ENCODE results near the gene TIPIN.
"Not testable (repeated sequence)": the region's sequence is repeated elsewhere in the genome, so short reads cannot be mapped to it uniquely, and the experiment has no call there.

The TIPIN gene

GRCh38 chr15:66386204-66387123 lies 30.0 kb upstream of the TIPIN start, which contains the start of gene MAP2K1:
TSS of gene MAP2K1 (plus strand) at chr15:66386912. CDS start at chr15:66387348, 436 bp downstream.
- peak; percentile 95 to 98 (median 97) for DNase-seq (ENCODE audit: low read depth in 3 of 3)

GRCh38 chr15:66381376-66381775 lies 24.9 kb upstream of the TIPIN start:
- not testable (repeated sequence) for DNase-seq (ENCODE audit: low read depth in 3 of 3)

DNA sequence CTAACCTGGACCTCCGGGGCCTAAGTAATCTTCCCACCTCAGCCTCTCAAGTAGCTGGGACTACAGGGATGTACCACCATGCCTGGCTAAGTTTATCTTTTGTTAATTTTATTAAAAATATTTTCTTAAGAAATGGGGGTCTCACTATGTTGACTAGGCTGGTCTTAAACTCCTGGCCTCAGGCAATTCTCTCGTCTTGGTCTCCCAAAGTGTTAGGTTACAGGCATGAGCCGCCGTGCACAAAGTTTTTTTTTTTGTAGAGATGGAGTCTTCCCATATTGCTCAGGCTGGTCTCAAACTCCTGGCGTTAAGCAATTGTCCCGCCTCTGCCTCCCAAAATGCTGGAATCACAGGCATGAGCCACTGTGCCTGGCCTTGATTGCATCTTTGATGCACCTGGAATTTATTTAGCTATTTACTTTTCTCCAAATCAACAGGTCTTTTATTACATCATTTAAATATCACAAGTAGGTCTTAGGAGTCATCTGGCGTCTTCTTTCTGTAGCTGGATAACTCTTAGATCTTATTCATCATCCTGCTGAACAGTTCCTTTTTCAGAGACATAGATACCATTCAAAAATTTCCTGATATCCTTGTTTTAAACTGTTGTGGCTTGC lies 22.4 kb upstream of the TIPIN start:
- DNase-seq (ENCODE audit: low read depth in 3 of 3) = no peak

DNA sequence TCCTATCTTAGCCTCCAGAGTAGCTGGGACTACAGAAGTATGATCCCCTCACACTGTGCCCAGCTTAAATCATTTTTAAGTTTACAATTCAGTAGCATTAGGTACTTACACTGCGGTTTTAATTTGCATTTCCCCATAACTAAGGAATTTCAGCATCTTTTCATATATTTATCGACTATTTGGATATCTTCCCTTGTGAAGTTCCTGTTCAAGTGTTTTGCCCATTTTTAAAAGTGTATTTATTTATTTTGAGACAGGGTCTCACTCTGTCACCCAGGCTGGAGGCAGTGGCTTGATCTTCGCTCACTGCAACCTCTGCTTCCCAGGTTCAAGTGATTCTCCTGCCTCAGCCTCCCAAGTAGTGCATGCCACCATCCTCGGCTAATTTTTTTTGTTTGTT lies 17.7 kb upstream of the TIPIN start:
- no peak for DNase-seq (ENCODE audit: low read depth in 3 of 3)

- DNase-seq (ENCODE audit: low read depth in 3 of 3) = no peak
These were observed 13.5 kb upstream of the TIPIN start for GRCh38 chr15:66369773-66370651.

- DNase-seq (ENCODE audit: low read depth in 3 of 3) = no peak
These were observed 8.6 kb upstream of the TIPIN start for GRCh38 chr15:66364944-66365528.

DNA sequence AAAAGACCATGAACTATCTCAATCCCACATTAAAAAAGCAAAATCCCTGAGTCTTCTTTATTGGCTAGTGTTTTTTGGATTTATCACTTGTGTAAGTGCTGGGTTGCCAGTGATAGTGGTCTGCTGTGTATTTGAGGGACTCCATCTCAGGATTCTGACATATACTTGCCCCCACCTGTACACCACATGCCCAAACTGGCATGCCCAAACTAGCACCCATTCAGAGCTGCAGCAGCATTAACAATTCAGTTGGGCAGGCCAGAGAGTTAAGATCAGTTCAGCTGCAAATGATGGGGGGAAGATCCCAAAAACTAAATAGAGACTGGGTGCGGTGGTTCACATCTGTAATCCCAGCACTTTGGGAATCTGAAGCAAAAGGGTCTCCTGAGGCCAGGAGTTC lies 6.3 kb upstream of the TIPIN start:
- DNase-seq (ENCODE audit: low read depth in 3 of 3) = no peak

DNA sequence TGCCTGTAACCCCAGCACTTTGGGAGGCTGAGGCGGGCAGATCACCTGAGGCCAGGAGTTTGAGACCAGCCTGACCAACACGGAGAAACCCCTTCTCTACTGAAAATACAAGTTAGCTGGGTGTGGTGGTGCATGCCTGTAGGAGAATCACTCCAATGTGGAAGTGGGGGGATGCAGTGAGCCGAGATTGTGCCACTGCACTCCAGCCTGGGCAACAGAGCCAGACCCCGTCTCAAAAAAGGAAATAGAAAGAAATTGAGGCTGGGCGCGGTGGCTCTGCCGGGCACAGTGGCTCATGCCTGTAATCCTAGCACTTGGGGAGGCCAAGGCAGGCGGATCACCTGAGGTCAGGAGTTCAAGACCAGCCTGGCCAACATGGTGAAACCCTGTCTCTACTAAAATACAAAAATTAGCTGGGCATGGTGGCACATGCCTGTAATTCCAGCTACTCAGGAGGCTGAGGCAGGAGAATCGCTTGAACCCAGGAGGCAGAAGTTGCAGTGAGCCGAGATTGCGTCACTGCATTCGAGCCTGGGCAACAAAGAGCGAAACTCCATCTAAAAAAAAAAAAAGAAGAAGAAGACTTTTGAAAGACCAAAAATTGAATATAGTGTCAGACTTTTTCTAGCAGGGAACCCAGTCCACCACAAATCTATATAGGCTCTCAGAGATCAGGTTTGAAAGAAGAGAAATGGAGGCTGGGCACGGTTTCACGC lies 5.4 kb upstream of the TIPIN start:
- not testable (repeated sequence) for DNase-seq (ENCODE audit: low read depth in 3 of 3)

- DNase-seq (ENCODE audit: low read depth in 3 of 3) = no peak
These were observed 3.3 kb upstream of the TIPIN start for GRCh38 chr15:66359740-66360139.

GRCh38 chr15:66356077-66356358 lies 467 bp downstream of the TIPIN start:
- DNase-seq (ENCODE audit: low read depth in 3 of 3) = no peak

DNA sequence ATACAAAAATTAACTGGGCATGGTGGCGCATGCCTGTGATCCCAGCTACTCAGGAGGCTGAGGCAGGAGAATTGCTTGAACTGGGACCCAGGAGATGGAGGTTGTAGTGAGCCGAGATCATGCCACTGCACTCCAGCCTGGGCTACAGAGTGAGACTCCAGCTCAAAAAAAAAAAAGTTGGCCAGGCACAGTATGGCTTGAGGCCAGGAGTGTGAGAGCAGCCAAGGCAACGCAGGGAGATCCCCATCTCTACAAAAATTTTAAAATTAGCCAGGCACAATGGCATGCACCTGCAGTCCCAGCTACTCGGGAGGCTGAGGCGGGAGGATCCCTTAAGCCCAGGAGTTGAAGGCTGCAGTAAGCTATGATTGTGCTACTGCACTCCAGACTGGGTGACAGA lies 8.0 kb downstream of the TIPIN start:
- DNase-seq (ENCODE audit: low read depth in 3 of 3) = not testable (repeated sequence)

GRCh38 chr15:66328771-66329170 lies 27.7 kb downstream of the TIPIN start:
- no peak for DNase-seq (ENCODE audit: low read depth in 3 of 3)

DNA sequence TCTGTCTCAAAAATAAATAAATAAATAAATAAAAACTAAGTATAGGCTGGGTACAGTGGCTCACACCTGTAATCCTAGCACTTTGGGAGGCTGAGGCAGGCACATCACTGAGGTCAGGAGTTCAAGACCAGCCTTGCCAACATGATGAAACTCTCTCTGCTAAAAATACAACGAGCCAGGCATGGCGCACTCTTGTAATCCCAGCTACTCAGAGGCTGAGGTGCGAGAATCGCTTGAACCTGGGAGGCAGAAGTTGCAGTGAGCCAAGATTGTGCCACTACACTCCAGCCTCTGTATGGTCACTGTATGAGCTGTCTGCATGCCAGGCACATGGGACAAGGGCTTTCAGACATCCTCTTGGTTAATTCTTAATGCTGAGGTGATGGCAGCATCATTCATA lies 28.7 kb downstream of the TIPIN start:
- no peak for DNase-seq (ENCODE audit: low read depth in 3 of 3)

- no peak for DNase-seq (ENCODE audit: low read depth in 3 of 3)
These were observed 30.4 kb downstream of the TIPIN start for GRCh38 chr15:66326051-66326450.

- DNase-seq (ENCODE audit: low read depth in 3 of 3) = no peak
These were observed 33.1 kb downstream of the TIPIN start for GRCh38 chr15:66323312-66323928.

- no peak for DNase-seq (ENCODE audit: low read depth in 3 of 3)
These were observed 44.3 kb downstream of the TIPIN start for GRCh38 chr15:66312144-66312543.

GRCh38 chr15:66310786-66311185 lies 45.7 kb downstream of the TIPIN start:
- no peak for DNase-seq (ENCODE audit: low read depth in 3 of 3)

GRCh38 chr15:66309828-66310227 lies 46.7 kb downstream of the TIPIN start:
- DNase-seq (ENCODE audit: low read depth in 3 of 3) = no peak

DNA sequence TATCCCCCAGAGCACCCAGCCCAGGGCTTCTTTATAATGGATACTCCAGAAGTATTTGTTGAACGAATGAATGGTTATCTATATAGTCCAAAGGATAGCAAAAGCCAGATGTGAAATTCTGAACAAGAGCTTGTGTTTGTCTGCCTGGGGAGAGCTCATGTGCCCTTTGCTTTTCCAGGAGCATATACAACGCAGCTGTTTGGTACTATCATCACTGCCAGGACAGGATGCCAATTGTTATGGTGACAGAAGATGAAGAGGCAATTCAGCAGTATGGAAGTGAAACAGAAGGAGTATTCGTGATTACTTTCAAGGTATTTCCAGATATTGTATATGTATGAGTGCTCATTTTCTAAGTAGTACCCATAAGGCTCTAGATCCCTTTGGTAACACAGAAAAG lies 48.0 kb downstream of the TIPIN start:
- no peak for DNase-seq (ENCODE audit: low read depth in 3 of 3)

DNA sequence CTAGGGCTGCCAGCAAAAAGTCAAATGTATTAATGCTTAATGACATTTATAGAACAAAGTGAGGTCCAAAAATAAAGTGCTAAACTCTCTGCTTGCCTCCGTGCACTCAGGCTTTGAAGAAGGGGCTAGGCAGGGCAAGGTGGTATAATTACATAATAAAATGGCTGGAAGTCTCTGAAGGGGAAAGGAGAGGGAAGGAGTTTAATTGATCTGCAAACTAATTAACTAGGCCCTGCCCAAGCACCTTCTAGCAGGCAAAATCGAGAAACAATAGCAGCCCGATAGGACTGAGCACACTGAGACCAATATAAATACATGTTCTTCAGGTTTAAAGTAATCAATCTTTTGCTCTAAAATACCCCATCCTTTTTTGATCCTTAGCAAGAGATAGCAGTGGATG lies 50.1 kb downstream of the TIPIN start:
- no peak for DNase-seq (ENCODE audit: low read depth in 3 of 3)

DNA sequence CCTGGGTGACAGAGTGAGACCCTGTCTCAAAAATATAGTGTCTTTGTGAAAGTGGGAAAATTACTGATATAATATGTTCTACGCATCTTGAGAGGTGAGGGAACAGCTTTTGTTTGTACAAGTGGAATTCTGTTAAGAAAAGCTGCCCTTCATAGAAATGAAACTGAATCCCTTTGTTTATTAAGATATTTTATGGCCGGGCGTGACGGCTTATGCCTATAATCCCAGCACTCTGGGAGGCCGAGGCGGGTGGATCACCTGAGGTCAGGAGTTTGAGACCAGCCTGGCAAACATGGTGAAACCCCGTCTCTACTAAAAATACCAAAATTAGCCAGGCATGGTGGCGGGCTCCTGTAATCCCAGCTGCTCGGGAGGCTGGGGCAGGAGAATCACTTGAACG lies 52.1 kb downstream of the TIPIN start:
- not testable (repeated sequence) for DNase-seq (ENCODE audit: low read depth in 3 of 3)
